Stimulated activated CD4-positive, alpha-beta T cell treated with anti-CD3 and anti-CD28 coated beads, TNF-alpha, amount 100 ng/mL, for 48 hours (primary cell): ENCODE measurements around the gene PSPN.
"Not testable (repeated sequence)": the region's sequence is repeated elsewhere in the genome, so short reads cannot be mapped to it uniquely, and the experiment has no call there.

ENCODE experiments used
- DNase-seq, 3 donors: peaks; one replicate each; pipeline ENCODE4 v3.0.0-alpha.2; 2020; ENCODE audit warnings: low read depth in 3 of 3

Gene PSPN

GRCh38 chr19:6402837-6403608, 27.3 kb upstream of the PSPN start:
- no peak for DNase-seq

- no peak for DNase-seq
These were observed 26.3 kb upstream of the PSPN start for GRCh38 chr19:6402058-6402457.

GRCh38 chr19:6400062-6400944, 24.6 kb upstream of the PSPN start:
- not testable (repeated sequence) for DNase-seq

GRCh38 chr19:6396305-6396704, 20.6 kb upstream of the PSPN start:
- no peak for DNase-seq

GRCh38 chr19:6394831-6395230, 19.1 kb upstream of the PSPN start:
- DNase-seq = no peak

GRCh38 chr19:6393983-6394412, 18.3 kb upstream of the PSPN start:
- DNase-seq = peak in 2 of 3 donors; percentile 59 to 72

- DNase-seq = peak; percentile 85 to 90 (median 87)
These were observed 17.6 kb upstream of the PSPN start, which contains the start of gene GTF2F1 for GRCh38 chr19:6393074-6393982. Gene GTF2F1, minus strand, starts transcription at chr19:6393164. Its CDS starts 169 bp downstream, at chr19:6392995.

GRCh38 chr19:6392221-6393073, 16.7 kb upstream of the PSPN start:
- no peak for DNase-seq

- DNase-seq = no peak
These were observed 11.6 kb upstream of the PSPN start for GRCh38 chr19:6387372-6387771.

- no peak for DNase-seq
These were observed 8.6 kb upstream of the PSPN start for GRCh38 chr19:6384381-6384780.

- no peak for DNase-seq
These were observed 7.5 kb upstream of the PSPN start for GRCh38 chr19:6383188-6383587.

- no peak for DNase-seq
These were observed 5.5 kb upstream of the PSPN start for GRCh38 chr19:6381030-6381750.

GRCh38 chr19:6379744-6380143, 4.0 kb upstream of the PSPN start:
- DNase-seq = no peak

GRCh38 chr19:6378486-6378885, 2.8 kb upstream of the PSPN start:
- no peak for DNase-seq

GRCh38 chr19:6378041-6378440, 2.3 kb upstream of the PSPN start:
- DNase-seq = no peak

GRCh38 chr19:6376512-6377190, 918 bp upstream of the PSPN start:
- DNase-seq = no peak

GRCh38 chr19:6374711-6375410, 872 bp downstream of the PSPN start:
- no peak for DNase-seq

GRCh38 chr19:6374161-6374709, 1.5 kb downstream of the PSPN start:
- no peak for DNase-seq

GRCh38 chr19:6373813-6374108, 2.0 kb downstream of the PSPN start:
- no peak for DNase-seq
